OCI-LY7 (cell line): ENCODE data around the gene ARHGEF18.

ENCODE experiments used
- EZH2phosphoT487 ChIP-seq: fragments of 200-600 bp; sonication (generic); IDR thresholded peaks from 2 replicates; pipeline ENCODE4 v1.6.1; 2018; ENCODE audit warnings: low read depth, borderline replicate concordance, mild to moderate bottlenecking, mixed run types, antibody characterized with exemption, low read length, moderate library complexity, mixed read lengths
- TF ChIP-seq, protein P1 (sequence below): fragments of 200-600 bp; sonication (generic); conservative IDR thresholded peaks from 2 replicates; pipeline ENCODE4 v1.5.1; 2014; ENCODE audit warnings: mild to moderate bottlenecking, antibody characterized with exemption, low read length, moderate library complexity, mixed read lengths

DNA sequence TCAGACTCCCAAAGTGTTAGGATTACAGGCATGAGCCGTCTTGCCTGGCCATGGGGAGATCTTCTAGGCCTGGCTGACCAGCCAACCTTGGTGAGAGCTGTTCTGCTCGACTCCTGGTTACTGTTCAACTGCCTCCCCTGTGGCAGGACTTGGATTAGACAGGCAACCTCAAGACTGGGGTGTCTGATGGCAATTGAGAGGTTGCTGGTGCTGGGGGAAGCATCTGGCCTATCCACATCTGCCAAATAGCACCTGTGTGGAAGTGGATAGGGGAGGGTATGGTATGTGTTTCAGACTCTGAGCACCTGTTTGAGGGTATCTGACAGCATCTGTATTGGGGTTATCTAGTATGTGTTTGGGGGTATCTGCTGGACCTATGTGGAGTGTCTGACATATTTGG is 44.7 kb downstream of the ARHGEF18 start:
- no peak for TF ChIP-seq EZH2phosphoT487
- TF ChIP-seq, protein P1, sequence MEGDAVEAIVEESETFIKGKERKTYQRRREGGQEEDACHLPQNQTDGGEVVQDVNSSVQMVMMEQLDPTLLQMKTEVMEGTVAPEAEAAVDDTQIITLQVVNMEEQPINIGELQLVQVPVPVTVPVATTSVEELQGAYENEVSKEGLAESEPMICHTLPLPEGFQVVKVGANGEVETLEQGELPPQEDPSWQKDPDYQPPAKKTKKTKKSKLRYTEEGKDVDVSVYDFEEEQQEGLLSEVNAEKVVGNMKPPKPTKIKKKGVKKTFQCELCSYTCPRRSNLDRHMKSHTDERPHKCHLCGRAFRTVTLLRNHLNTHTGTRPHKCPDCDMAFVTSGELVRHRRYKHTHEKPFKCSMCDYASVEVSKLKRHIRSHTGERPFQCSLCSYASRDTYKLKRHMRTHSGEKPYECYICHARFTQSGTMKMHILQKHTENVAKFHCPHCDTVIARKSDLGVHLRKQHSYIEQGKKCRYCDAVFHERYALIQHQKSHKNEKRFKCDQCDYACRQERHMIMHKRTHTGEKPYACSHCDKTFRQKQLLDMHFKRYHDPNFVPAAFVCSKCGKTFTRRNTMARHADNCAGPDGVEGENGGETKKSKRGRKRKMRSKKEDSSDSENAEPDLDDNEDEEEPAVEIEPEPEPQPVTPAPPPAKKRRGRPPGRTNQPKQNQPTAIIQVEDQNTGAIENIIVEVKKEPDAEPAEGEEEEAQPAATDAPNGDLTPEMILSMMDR = no peak
